SK-N-SH treated with all-trans-retinoic acid at 6 μM for 48 hours (cell line): ENCODE data around the gene CHST11.

Experiments used
- ARNTL ChIP-seq: fragments of 450-650 bp; formaldehyde crosslinking; IDR thresholded peaks from 2 replicates; pipeline ENCODE4 v1.5.0; 2020; ENCODE audit warnings: low read depth, mild to moderate bottlenecking, moderate library complexity, borderline replicate concordance
- GLIS3 ChIP-seq: fragments of 250-450 bp; sonication (Bioruptor Pico); IDR thresholded peaks from 2 replicates; pipeline ENCODE4 v1.5.0; 2020; ENCODE audit warnings: mild to moderate bottlenecking, moderate library complexity
- PATZ1 ChIP-seq: fragments of 250-450 bp; sonication (Bioruptor Pico); IDR thresholded peaks from 2 replicates; pipeline ENCODE4 v1.8.0; 2020; ENCODE audit warnings: mild to moderate bottlenecking, moderate library complexity, borderline replicate concordance
- ZNF565 ChIP-seq: fragments of 450-650 bp; formaldehyde crosslinking; conservative IDR thresholded peaks from 2 replicates; pipeline ENCODE4 v1.5.0; 2020; ENCODE audit warnings: low read depth, mild to moderate bottlenecking, moderate library complexity
- ZNF8 ChIP-seq: fragments of 450-650 bp; formaldehyde crosslinking; IDR thresholded peaks from 2 replicates; pipeline ENCODE4 v1.5.0; 2020; ENCODE audit warnings: mild to moderate bottlenecking, moderate library complexity

GRCh38 chr12:104549815-104550480 is 93.2 kb downstream of the CHST11 start:
- no peak for TF ChIP-seq ZNF8 (CRISPR knock-in tag)
- no peak for TF ChIP-seq ARNTL (CRISPR knock-in tag)
- TF ChIP-seq PATZ1 (CRISPR knock-in tag) = no peak
- TF ChIP-seq ZNF565 (CRISPR knock-in tag) = no peak
- TF ChIP-seq GLIS3 = no peak
